GM19023 (cell line): ENCODE results near the gene C19orf67.

Source experiments
- ATAC-seq: cut with Tn5 transposase; IDR thresholded peaks from one replicate; pipeline ENCODE4 v1.9.1; 2021; ENCODE audit warnings: mild to moderate bottlenecking, moderate library complexity; ENCODE audit not compliant: unreplicated experiment

The C19orf67 gene

GRCh38 chr19:14085309-14085995, at the start of gene C19orf67:
TSS of gene C19orf67 (minus strand) at chr19:14085783. CDS start at chr19:14085627, 156 bp downstream.
- ATAC-seq, result no peak

GRCh38 chr19:14135355-14135754, 49.8 kb upstream of the C19orf67 start:
- no peak for ATAC-seq

GRCh38 chr19:14127929-14128509, 42.4 kb upstream of the C19orf67 start:
- no peak for ATAC-seq

GRCh38 chr19:14127176-14127575, 41.6 kb upstream of the C19orf67 start:
- ATAC-seq, result no peak

- no peak for ATAC-seq
Measured at GRCh38 chr19:14122924-14123323, 37.3 kb upstream of the C19orf67 start.

GRCh38 chr19:14120497-14120780, 34.9 kb upstream of the C19orf67 start:
- no peak for ATAC-seq

DNA sequence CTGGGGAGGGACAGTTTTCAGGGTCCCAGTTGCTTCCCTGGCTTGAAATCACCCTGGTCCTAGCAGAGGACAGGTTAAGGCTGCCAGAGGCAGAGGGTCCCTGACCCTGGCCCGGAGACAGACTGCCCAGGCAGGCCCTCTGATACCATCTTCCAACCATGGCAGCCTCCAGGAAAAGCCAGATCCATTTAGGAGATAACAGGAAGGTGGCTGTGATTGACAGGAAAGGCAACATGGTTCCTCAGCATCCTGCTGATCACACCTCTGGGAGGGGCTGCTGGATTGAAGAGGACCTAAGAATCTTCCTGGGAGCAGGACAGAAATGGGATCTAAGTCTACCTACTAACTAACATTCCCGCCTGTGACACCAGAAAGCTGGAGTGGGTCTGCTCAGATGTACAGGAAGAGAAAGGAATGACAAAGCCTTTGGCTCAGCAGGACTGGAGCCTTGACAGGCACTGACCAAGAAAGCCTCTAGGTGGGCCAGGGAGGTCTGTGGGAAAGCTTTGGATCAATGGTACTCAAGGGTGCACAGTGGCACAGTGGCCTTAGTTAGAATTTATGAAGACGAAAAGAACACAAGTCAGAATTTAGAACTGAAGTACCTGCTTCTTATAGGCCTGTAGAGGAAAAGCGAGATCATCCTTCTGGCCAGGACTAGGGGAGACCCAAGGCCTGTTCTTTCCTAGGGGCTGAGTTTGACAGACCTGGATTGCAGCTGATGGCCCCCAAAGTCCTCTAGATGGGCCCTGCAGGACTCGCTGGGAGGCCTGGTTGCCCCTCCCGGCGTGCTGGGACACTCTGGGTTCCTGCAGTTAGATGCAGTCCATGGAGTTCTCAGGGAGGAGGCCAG, 34.3 kb upstream of the C19orf67 start:
- ATAC-seq, result no peak

GRCh38 chr19:14119146-14119545, 33.6 kb upstream of the C19orf67 start:
- no peak for ATAC-seq

- ATAC-seq, result peak; percentile 26
Measured at GRCh38 chr19:14118165-14119051, 32.8 kb upstream of the C19orf67 start.

- peak; percentile 93 for ATAC-seq
Measured at GRCh38 chr19:14117668-14118164, 32.1 kb upstream of the C19orf67 start, which contains the start of gene PRKACA. TSS of gene PRKACA (minus strand) at chr19:14117762. CDS start at chr19:14117547, 215 bp downstream.

- peak; percentile 4 for ATAC-seq
Measured at GRCh38 chr19:14116918-14117578, 31.5 kb upstream of the C19orf67 start.

DNA sequence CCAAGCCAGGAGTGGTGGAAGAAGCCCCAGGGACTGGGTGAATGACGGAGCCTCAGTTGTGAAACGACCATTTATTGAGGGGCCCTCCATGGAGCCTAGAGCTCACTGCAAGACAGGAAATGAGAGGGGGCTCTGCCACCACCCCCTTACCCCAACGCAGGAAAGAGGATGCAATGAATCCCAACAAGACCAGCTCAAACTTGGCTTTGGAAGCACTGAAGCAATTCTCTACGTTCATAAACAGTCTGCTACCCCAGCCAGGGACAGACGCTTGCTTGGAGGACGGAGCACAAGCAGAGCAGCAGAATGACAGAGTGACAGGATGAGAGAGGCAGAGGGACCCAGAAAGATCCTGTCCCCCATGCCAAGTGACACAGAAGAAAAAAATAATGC, 30.9 kb upstream of the C19orf67 start:
- ATAC-seq, result no peak

DNA sequence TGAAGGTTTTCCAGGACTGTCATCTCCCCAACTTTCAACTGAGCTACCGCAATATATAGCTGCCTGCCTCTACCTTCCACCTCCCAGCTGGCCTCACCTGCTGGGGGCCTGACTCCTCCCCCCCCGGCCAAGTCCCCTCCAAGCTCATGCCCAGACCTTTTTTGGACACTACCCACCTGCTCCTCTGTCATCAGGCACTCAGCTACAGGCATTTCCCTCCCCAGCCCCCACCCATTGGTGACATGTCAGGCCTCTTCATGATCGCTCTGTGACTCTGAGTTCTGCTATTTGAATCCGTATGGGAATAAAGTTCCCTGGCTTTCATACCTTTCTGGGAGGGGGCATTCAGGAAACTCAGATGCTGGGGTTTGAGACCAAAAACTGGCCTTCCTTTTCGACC, 30.2 kb upstream of the C19orf67 start:
- no peak for ATAC-seq

DNA sequence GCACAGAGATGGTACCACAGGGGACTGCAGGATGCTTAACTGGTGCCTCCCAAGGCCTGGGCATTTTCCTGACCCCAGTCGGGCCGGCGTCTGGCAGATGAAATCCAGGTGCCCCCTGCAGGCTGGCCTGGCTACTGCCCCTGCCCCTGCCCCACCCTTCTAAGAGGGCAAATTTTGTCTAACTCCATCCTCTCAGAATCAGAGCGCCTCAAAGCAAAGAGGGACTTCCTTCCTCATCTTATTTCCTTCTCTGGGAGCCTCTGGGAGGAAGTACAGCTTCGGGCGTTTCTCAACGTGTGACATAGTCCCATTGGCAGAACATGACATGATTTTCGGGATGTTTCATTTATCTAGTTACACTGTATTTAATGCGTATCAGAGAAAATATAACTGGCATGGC, 29.3 kb upstream of the C19orf67 start:
- ATAC-seq, result no peak

DNA sequence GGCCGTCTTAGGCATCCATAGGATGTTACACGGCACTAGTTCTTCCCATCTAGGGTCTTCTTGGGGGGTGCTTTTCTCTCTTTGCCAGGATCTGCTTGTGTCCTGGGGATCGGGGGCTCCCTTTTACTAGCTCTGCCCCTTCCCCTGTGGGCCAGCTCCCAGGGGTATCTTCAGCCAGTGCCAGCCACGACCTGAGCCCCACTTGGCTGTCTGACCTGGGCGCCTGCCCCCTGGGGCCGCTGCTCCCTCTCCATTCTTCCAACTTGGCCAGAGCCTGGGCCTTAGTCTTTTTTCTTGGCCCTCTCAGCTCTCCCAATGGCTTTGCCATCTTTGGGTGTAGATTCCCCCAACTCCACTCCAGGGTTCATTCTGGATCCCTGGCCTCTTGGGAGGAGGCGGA, 28.9 kb upstream of the C19orf67 start:
- no peak for ATAC-seq

DNA sequence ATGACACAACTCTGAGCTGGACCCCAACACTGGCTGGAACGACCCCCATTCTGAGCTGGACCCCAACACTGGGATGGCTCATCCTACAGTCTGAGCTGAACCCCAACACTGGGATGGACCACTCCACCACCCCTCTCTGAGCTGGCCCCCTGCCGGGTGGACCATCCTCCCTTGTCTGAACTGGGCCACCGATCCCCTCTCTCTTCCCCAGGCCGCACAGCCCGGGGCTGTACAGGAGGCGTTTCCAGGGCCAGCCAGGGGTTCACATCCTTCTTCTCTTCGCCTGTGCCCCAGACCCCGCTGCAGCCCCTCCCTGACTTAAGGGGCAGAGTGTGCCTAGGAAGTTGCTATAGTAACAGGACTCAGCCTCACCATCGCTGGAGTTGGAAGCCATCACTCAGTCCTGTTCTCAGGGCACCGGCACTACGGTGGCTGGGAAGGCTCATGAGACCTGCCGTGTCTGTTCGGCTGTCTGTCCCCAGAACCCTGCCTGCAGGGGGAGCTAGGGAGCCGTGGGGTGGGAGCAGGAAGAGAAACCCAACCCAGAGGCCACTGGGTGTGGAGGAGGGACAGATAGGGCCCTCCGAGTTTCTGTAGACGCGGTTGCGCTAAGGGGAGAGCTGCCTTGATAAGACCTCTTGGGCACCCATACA, 28.3 kb upstream of the C19orf67 start:
- ATAC-seq, result no peak

DNA sequence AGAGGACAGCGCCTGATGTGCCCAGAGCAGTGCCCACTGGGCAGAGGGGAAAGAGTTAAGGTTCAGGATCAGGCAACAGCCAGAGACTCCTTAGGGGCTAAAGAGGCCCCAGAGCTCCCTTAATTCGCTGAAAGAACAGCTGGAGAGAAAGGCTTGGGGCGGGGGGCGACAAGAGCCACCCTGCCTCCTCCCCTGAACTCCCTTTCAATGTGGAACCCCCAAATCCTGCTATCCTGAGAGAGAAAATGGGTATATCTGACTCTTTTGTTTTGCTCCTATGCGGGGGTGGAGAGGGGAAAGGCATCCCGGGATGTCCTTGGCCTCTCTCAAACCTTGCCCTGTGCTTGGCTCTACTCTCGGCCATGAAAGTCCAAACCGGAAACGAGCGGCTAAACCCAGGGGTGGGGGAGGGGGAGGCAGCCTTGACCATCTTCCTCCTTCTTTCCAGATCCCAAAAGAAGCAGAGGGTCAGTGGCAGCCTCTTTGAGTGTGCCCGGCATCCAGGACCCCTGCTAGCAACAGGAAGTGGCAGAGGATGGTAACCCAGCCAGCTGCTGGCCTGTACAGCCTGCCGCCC, 27.3 kb upstream of the C19orf67 start:
- ATAC-seq, result no peak

- ATAC-seq, result no peak
Measured at GRCh38 chr19:14112051-14112808, 26.6 kb upstream of the C19orf67 start.

DNA sequence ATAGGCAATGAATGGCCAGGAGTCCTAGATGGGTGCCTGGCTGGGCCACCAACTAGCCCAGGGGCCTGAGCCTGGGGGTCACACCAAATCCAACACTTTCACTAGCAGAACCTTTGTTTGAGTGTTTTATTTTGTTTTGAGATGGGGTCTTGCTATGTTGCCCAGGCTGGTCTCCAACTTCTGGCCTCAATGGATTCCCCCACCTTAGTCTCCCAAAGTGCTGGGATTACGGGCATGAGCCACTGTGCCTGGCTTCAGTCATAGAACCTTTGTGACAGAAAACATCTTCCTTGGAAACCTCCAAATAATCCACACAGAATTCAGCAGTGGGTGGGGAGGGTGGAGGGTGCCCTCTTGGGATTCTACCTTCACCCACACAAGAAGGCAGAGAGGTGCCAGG, 25.9 kb upstream of the C19orf67 start:
- no peak for ATAC-seq
